GM21528 (cell line): Measurements from ENCODE around the gene XXYLT1.

Experiments
- ATAC-seq: cut with Tn5 transposase; IDR thresholded peaks from one replicate; pipeline ENCODE4 v1.9.1; 2021; ENCODE audit warnings: mild to moderate bottlenecking, moderate library complexity; ENCODE audit not compliant: unreplicated experiment, low FRiP score

The XXYLT1 gene

GRCh38 chr3:195071916-195072820 is 198.8 kb downstream of the XXYLT1 start:
- no peak for ATAC-seq

GRCh38 chr3:195071011-195071728 is 199.8 kb downstream of the XXYLT1 start:
- no peak for ATAC-seq

GRCh38 chr3:195070336-195070735 is 200.6 kb downstream of the XXYLT1 start:
- no peak for ATAC-seq

DNA sequence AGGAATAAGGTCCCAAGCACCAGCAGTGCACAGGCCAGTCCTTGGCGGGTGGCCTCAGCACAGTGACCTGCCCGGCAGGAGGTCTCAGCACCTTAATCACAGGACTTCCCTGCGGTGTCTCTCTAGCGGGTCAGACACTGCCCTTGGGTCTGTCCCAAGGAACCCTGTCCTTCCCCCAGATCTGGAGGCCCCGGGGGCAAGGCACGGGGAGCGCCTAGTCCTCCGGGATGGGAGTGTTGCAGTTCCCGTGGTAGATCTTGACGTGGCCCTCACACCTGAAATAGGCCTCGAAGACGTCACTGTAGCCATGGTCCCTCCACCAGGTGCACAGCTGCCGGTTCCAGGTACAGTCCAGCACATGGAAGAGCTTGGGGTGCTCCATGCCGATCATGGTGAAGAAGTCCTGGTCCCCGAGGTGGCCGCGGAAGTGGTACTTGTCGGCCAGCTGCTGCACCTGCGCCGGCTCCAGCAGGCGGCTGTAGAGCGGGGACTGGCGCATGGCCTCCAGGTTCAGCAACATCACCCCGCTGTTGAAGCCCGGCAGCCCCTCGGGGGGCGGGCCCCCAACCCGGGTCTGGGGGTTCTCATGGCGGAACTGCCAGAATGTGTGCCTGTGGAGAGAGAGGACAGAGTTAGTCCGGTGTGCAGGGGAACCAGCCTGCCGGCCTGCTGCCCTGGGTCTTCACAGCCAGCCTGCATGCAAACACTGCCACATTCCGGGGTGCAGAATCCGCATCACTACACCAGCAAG is 201.3 kb downstream of the XXYLT1 start:
- ATAC-seq = no peak

- no peak for ATAC-seq
Observed at GRCh38 chr3:195068084-195069080, 202.6 kb downstream of the XXYLT1 start.

DNA sequence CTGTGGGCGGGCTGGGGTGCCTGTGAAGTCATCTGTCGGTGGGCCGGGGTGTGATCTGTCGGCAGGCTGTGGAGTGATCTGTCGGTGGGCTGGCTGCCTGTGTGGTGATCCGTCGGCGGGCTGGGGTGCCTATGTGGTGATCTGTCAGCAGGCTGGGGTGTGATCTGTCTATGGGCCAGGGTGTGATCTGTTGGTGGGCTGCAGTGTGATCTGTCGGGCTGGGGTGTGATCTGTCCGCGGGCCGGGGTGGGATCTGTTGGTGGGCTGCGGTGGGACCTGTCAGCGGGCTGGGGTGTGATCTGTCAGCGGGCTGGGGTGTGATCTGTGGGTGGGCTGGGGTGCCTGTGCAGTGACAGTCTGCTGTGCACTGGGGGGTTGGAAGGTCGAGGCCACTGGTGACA is 204.5 kb downstream of the XXYLT1 start:
- ATAC-seq = no peak

DNA sequence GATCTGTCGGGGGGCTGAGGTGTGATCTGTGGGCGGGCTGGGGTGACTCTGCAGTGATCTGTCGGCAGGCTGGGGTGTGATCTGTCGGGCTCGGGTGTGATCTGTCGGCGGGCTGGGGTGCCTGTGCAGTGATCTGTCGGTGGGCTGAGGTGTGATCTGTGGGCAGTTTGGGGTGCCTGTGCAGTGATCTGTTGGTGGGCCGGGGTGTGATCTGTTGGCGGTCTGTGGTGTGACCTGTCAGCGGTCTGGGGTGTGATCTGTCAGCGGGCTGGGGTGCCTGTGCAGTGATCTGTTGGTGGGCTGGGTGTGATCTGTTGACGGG is 205.1 kb downstream of the XXYLT1 start:
- ATAC-seq = no peak

GRCh38 chr3:195065142-195065863 is 205.7 kb downstream of the XXYLT1 start:
- ATAC-seq = no peak

- ATAC-seq = no peak
Observed at GRCh38 chr3:195064300-195064931, 206.5 kb downstream of the XXYLT1 start.

DNA sequence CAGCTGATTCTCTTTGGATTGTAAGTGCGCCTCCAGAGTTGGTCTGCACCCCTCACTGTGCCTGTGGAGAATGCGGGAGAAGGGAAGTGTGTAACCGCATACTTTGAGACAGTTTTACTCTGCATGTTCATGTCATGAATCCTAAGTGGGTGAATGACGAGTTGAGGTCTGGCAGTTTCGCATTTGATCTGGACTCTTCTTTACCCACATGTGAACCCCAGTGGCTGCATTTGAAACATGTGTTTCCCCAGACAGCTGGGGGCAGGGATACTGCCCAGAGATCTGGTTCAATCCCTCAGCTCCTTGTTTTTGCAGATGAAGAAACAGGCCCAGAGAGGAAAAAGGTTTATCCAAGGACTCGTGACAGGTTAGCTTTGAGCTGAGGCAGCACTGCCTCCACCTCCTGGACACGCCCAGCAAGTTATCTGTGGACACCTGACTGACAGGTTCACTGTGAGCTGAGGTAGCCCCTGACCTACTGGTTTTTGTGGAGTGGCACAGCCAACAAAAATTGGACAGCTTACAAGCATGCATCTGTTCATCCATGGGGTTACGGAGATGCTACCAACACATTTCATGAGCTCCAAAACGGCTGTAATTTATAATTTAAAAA is 207.3 kb downstream of the XXYLT1 start:
- ATAC-seq = no peak

- no peak for ATAC-seq
Observed at GRCh38 chr3:195062866-195063540, 208.0 kb downstream of the XXYLT1 start.

- no peak for ATAC-seq
Observed at GRCh38 chr3:195061756-195062655, 209.0 kb downstream of the XXYLT1 start.

GRCh38 chr3:195060531-195061291 is 210.2 kb downstream of the XXYLT1 start:
- ATAC-seq = no peak

DNA sequence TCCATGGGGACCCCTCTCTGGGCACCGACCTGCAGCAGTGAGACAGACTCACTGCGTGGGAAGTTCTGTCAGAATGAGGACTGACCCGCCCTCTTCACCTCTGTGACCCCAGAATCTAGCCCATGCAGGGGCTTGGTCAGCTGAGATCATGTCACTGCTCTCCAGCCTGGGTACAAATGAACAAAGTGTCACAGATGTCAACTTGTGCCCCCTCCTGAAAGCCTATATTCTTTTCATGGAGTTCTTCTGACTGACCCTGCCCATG is 210.8 kb downstream of the XXYLT1 start:
- ATAC-seq = no peak

GRCh38 chr3:195059471-195060216 is 211.3 kb downstream of the XXYLT1 start:
- no peak for ATAC-seq

- ATAC-seq = no peak
Observed at GRCh38 chr3:195059006-195059350, 212.0 kb downstream of the XXYLT1 start.
